ENCODE data around the gene SNX33. TPM values are rescaled to one million over a fixed set of nuclear protein-coding genes. Genes with fewer than 3 reads are reported as not detected.

The SNX33 gene
- total and polyA plus RNA-seq, 2 experiments from 2014 or later = 6.2 to 21.2 TPM

DNA sequence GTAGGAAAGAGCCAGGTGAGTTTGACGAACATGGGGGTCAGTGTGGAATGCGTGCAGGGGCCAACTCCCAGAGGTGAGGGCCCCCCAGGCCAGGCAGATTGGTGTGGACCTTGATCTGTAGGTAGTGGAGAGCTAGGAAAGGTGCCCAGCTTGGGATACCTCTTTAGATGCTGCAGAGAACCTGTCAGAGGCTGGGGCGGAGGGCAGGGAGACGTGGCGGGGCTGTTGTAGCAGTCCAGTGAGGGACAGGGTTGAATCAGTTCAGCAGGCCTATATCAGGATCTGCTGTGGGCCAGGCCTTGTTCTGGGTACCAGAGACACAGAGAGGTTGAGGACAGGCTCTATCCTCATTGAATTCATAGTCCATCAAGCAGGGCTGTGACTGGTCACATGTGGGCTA lies 8.6 kb downstream of the SNX33 start:
- no peaks in the 10 kb centered on the region; the same call in 1 of the 2 replicates for H3K36me3 ChIP-seq (ENCODE audit: insufficient read depth)
- no peak overlapping the region for H3K27ac ChIP-seq (ENCODE audit: low read depth)
- TF ChIP-seq STAT1 (IDR thresholded peaks at IDR 0.05; ENCODE audit: unreplicated experiment) (no peak), ZNF331 (CRISPR knock-in tag; IDR thresholded peaks at IDR 0.05; ENCODE audit: low read depth) (no peak), CTCF (conservative IDR thresholded peaks at IDR 0.05; ENCODE audit: low read depth in 2 of 2) (no peak), REST (IDR thresholded peaks at IDR 0.05; ENCODE audit: unreplicated experiment) (no peak), ZNF114 (CRISPR knock-in tag; IDR thresholded peaks at IDR 0.05) (no peak), JUNB (IDR thresholded peaks at IDR 0.05; ENCODE audit: unreplicated experiment) (no peak), EZH2 (IDR thresholded peaks at IDR 0.05; ENCODE audit: low read depth, unreplicated experiment) (no peak)
- TF ChIP-seq, protein P1, sequence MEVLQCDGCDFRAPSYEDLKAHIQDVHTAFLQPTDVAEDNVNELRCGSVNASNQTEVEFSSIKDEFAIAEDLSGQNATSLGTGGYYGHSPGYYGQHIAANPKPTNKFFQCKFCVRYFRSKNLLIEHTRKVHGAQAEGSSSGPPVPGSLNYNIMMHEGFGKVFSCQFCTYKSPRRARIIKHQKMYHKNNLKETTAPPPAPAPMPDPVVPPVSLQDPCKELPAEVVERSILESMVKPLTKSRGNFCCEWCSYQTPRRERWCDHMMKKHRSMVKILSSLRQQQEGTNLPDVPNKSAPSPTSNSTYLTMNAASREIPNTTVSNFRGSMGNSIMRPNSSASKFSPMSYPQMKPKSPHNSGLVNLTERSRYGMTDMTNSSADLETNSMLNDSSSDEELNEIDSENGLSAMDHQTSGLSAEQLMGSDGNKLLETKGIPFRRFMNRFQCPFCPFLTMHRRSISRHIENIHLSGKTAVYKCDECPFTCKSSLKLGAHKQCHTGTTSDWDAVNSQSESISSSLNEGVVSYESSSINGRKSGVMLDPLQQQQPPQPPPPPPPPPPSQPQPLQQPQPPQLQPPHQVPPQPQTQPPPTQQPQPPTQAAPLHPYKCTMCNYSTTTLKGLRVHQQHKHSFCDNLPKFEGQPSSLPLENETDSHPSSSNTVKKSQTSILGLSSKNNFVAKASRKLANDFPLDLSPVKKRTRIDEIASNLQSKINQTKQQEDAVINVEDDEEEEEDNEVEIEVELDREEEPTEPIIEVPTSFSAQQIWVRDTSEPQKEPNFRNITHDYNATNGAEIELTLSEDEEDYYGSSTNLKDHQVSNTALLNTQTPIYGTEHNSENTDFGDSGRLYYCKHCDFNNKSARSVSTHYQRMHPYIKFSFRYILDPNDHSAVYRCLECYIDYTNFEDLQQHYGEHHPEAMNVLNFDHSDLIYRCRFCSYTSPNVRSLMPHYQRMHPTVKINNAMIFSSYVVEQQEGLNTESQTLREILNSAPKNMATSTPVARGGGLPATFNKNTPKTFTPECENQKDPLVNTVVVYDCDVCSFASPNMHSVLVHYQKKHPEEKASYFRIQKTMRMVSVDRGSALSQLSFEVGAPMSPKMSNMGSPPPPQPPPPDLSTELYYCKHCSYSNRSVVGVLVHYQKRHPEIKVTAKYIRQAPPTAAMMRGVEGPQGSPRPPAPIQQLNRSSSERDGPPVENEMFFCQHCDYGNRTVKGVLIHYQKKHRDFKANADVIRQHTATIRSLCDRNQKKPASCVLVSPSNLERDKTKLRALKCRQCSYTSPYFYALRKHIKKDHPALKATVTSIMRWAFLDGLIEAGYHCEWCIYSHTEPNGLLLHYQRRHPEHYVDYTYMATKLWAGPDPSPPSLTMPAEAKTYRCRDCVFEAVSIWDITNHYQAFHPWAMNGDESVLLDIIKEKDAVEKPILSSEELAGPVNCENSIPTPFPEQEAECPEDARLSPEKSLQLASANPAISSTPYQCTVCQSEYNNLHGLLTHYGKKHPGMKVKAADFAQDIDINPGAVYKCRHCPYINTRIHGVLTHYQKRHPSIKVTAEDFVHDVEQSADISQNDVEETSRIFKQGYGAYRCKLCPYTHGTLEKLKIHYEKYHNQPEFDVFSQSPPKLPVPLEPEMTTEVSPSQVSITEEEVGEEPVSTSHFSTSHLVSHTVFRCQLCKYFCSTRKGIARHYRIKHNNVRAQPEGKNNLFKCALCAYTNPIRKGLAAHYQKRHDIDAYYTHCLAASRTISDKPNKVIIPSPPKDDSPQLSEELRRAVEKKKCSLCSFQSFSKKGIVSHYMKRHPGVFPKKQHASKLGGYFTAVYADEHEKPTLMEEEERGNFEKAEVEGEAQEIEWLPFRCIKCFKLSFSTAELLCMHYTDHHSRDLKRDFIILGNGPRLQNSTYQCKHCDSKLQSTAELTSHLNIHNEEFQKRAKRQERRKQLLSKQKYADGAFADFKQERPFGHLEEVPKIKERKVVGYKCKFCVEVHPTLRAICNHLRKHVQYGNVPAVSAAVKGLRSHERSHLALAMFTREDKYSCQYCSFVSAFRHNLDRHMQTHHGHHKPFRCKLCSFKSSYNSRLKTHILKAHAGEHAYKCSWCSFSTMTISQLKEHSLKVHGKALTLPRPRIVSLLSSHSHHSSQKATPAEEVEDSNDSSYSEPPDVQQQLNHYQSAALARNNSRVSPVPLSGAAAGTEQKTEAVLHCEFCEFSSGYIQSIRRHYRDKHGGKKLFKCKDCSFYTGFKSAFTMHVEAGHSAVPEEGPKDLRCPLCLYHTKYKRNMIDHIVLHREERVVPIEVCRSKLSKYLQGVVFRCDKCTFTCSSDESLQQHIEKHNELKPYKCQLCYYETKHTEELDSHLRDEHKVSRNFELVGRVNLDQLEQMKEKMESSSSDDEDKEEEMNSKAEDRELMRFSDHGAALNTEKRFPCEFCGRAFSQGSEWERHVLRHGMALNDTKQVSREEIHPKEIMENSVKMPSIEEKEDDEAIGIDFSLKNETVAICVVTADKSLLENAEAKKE (CRISPR knock-in tag; IDR thresholded peaks at IDR 0.05) = no peak
- peaks cover 17% of the 10 kb centered on the region; the same call in 2 of the 3 replicates for H3K36me3 Mint-ChIP-seq (ENCODE audit: low read depth)
- 0 out of 2 replicates have a peak overlapping the region, but pooled peaks have one; percentile 29 for H3K27ac Mint-ChIP-seq
- DNase-seq (ENCODE audit: low spot score) (no peak), ATAC-seq (no peak)
- no peak overlapping the region; the same call in 2 of the 3 replicates for H3K4me3 Mint-ChIP-seq
- H3K9me2 ChIP-seq (ENCODE audit: insufficient read depth) = no peaks in the 10 kb centered on the region
- no peaks in the 10 kb centered on the region; the same call in 2 of the 3 replicates for H3K9me3 Mint-ChIP-seq
- H3K4me2 ChIP-seq = no peak overlapping the region
- 0 out of 2 replicates have a peak, but pooled peaks cover 2% of the 10 kb centered on the region for H3F3A ChIP-seq (replicated peaks; ENCODE audit: low read depth)
- H3K4me3 ChIP-seq = no peak overlapping the region
- peaks cover 16% of the 10 kb centered on the region for H3K27me3 Mint-ChIP-seq (ENCODE audit: insufficient read depth, low read depth, poor library complexity)
- no peaks in the 10 kb centered on the region; the same call in 1 of the 2 replicates for H3K4me1 ChIP-seq (ENCODE audit: insufficient read depth)
- peaks cover 43% of the 10 kb centered on the region for H3K79me2 ChIP-seq (replicated peaks; ENCODE audit: insufficient read depth)
- H4K20me1 ChIP-seq (replicated peaks; ENCODE audit: insufficient read depth) = peaks cover 10% of the 10 kb centered on the region
- H2AFZ ChIP-seq = no peak overlapping the region
- H3K4me1 Mint-ChIP-seq = peaks cover 35% of the 10 kb centered on the region
- H3K27me3 ChIP-seq (ENCODE audit: insufficient read depth) = no peaks in the 10 kb centered on the region
